B cell (primary cell): ENCODE measurements around the gene MYO16.

ENCODE experiments used
- EZH2 ChIP-seq: IDR thresholded peaks from 2 replicates; pipeline ENCODE4 v1.6.1; 2012; ENCODE audit warnings: borderline replicate concordance, low read depth, mild to moderate bottlenecking, moderate library complexity, low read length; ENCODE audit not compliant: insufficient read depth, poor library complexity, severe bottlenecking
- TF ChIP-seq, protein P1 (sequence below): fragments of 200-600 bp; IDR thresholded peaks from one replicate; pipeline ENCODE4 v1.8.0; 2022; ENCODE audit warnings: antibody characterized with exemption, mild to moderate bottlenecking

DNA sequence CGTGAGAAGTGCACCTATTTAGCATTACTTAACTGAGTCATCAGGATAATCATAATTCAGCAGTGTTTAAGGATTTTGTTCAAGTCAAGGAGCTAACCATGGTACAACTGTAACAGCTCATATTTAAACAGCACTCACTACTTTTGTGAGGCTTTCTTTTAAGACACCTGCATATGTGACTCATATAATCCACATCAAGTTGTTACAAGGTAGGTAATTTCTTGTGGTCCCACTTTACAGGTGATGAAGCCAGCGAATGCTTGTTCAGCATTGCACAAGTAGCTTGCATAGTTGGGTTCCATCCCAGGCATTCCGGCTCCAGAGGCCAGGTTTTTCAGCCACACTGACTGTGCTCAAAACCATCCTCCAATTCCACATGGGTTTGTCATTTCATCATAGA lies 569.2 kb downstream of the MYO16 start:
- TF ChIP-seq, protein P1, sequence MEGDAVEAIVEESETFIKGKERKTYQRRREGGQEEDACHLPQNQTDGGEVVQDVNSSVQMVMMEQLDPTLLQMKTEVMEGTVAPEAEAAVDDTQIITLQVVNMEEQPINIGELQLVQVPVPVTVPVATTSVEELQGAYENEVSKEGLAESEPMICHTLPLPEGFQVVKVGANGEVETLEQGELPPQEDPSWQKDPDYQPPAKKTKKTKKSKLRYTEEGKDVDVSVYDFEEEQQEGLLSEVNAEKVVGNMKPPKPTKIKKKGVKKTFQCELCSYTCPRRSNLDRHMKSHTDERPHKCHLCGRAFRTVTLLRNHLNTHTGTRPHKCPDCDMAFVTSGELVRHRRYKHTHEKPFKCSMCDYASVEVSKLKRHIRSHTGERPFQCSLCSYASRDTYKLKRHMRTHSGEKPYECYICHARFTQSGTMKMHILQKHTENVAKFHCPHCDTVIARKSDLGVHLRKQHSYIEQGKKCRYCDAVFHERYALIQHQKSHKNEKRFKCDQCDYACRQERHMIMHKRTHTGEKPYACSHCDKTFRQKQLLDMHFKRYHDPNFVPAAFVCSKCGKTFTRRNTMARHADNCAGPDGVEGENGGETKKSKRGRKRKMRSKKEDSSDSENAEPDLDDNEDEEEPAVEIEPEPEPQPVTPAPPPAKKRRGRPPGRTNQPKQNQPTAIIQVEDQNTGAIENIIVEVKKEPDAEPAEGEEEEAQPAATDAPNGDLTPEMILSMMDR = no peak
- TF ChIP-seq EZH2 = no peak
